Measurements from ENCODE around the gene NHLRC4. TPM values are rescaled to one million over a fixed set of nuclear protein-coding genes. Genes with fewer than 3 reads are reported as not detected.

Gene NHLRC4
- total and polyA plus RNA-seq, 9 of the 15 experiments (the other 6 are each of a cell fraction or from before 2014, with no cell fraction given): 0.24 to 3.7 (median 1.3) TPM; not detected in 2

GRCh38 chr16:525123-525519, 41.7 kb upstream of the NHLRC4 start:
- H3K36me3 ChIP-seq (ENCODE audit: control insufficient read depth, insufficient read depth, low read length): peaks cover 22% of the 10 kb centered on the region; the same call in 2 of the 3 replicates
- no peaks in the 10 kb centered on the region for H3K27me3 ChIP-seq (ENCODE audit: control insufficient read depth in 2 of 2, insufficient read depth in 2 of 2, low read length in 2 of 2)
- ATAC-seq (no peak), FAIRE-seq (no peak), DNase-seq (ENCODE audit: extremely low read depth in 1 of 4, low spot score in 3 of 4) (no peak)
- ChIA-PET CTCF (ENCODE audit: low intra/inter-chr PET ratio) (no interaction called here), POLR2A (interaction anchor here (1.4 kb wide), 1 partner anchor 71 kb away, joined by 5 read pairs; no protein-coding TSS in a partner anchor)
- intact Hi-C loops (cut with micrococcal nuclease) (loop anchor here (5.0 kb wide), 1 partner anchor 42 kb away; the partner anchor contains the start of genes NHLRC4 and PIGQ), in situ Hi-C loops (cut with MboI) (no loop called here)
- peaks cover 7% of the 10 kb centered on the region for H4K20me1 ChIP-seq (replicated peaks; ENCODE audit: control insufficient read depth, insufficient read depth, low read length)
- peak overlapping the region; percentile 98; the same call in 2 of the 3 replicates for H3K27ac ChIP-seq (ENCODE audit: extremely low read depth, low read depth, low read length)
- H2AFZ ChIP-seq (ENCODE audit: low read depth, low read length): no peak overlapping the region
- no peaks in the 10 kb centered on the region for H3K9me3 ChIP-seq (replicated peaks; ENCODE audit: control insufficient read depth, insufficient read depth, low read depth, low read length)
- no peak for TF ChIP-seq E4F1 (CRISPR knock-in tag; IDR thresholded peaks at IDR 0.05; ENCODE audit: borderline replicate concordance)
- peak; percentile 51; the same call in 1 of the 2 replicates for TF ChIP-seq POLR2G (IDR thresholded peaks at IDR 0.05; ENCODE audit: low read depth, low read length)
- TF ChIP-seq NRF1 (conservative IDR thresholded peaks at IDR 0.05 in 1 of 2, IDR thresholded peaks at IDR 0.05 in 1 of 2): 0 out of 4 replicates have a peak, but pooled peaks of 1 of the 2 experiments have one; percentile 4
- no TSS peak for BruUV-seq (replicated peaks)
- 93% methylated on average over 8 of the region's 8 CpGs for WGBS (ENCODE audit: insufficient coverage, low coverage, missing lambda C conversion rate)
- peaks cover 9% of the 10 kb centered on the region for H3K9me1 ChIP-seq (ENCODE audit: control insufficient read depth, insufficient read depth, low read length)
- peaks cover 27 to 84% of the 10 kb centered on the region in 2 experiments for H3K4me1 ChIP-seq (replicated peaks in 1 of 2; ENCODE audit: control insufficient read depth in 2 of 2, insufficient read depth in 2 of 2, low read length in 2 of 2)
- H3K9ac ChIP-seq (ENCODE audit: insufficient read depth in 1 of 2, low read depth in 2 of 2, low read length in 2 of 2): peak overlapping the region in 1 of 2 experiments; percentile 95; a peak in 2 of 4 replicates
- H3K79me2 ChIP-seq (ENCODE audit: control insufficient read depth, insufficient read depth, low read length): peaks cover 53% of the 10 kb centered on the region
- H3K4me2 ChIP-seq (ENCODE audit: insufficient read depth, low read length): peak overlapping the region; percentile 81; the same call in 1 of the 2 replicates
- H3K4me3 ChIP-seq: no peak overlapping the region
